Fibroblast of mammary gland (primary cell): Measurements from ENCODE around the gene ANXA2R.

ENCODE experiments used
- DNase-seq: peaks from one replicate; pipeline ENCODE4 v3.0.0-alpha.2; 2010; ENCODE audit warnings: low read depth
- H3K4me3 ChIP-seq: 2 replicates; pipeline ENCODE4 v1.5.1; 2011; ENCODE audit warnings: low read depth, mild to moderate bottlenecking, low read length, moderate library complexity; ENCODE audit not compliant: control insufficient read depth
- CTCF ChIP-seq: conservative IDR thresholded peaks from 2 replicates; pipeline ENCODE4 v1.5.1; 2011; ENCODE audit warnings: low read depth, low read length, inconsistent platforms; ENCODE audit not compliant: control insufficient read depth, insufficient read depth

ANXA2R gene

GRCh38 chr5:42993516-42994245 is 46.4 kb downstream of the ANXA2R start:
- H3K4me3 ChIP-seq = peak overlapping the region; percentile 83
- peak; percentile 87 for DNase-seq
- no peak for TF ChIP-seq CTCF

- peak overlapping the region; percentile 58 for H3K4me3 ChIP-seq
- DNase-seq = peak; percentile 84
Observed at GRCh38 chr5:42992088-42992879, 47.8 kb downstream of the ANXA2R start.

DNA sequence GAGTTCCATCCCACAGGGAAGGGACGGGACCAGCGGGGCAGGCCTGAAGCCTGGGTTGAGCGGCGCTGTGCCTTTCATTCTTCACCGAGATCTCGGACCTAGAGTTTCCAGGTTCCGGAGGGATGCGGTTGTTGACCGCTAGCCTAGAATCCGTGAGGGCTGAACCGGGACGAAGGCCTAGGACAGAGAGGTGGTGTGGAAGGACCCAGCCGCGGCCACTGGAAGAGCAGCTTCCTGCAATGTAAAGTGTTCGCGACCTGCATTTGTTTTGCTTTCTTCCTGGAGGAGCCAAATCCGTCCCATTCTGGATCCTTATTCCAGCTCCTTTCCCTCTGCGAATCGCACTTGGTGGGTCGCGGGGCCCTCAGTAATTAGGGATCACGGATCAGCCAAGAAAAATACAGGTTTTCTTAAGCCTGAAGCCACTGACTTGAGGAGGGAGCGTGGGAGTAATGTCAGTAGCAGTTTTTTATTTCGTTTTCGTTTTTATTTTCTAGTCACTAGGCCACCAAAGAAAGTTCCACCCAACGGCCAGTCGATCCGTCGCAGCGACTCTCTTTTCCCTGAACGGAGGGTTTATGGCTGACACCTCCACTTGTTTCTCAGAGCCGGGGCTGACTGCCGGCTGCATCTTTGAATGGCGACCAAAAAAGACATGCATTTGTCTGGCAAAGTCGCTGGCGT is 48.6 kb downstream of the ANXA2R start:
- DNase-seq = no peak
- TF ChIP-seq CTCF = no peak
- H3K4me3 ChIP-seq = peak overlapping the region; percentile 58

More at GRCh38 chr5:42992088-42992879, 47.8 kb downstream of the ANXA2R start:
- no peak for TF ChIP-seq CTCF

GRCh38 chr5:42990892-42991291 is 49.2 kb downstream of the ANXA2R start:
- TF ChIP-seq CTCF = no peak
- no peak for DNase-seq
- H3K4me3 ChIP-seq = no peak overlapping the region
